Hepatocyte (in vitro differentiated cells): Measurements from ENCODE around the gene SGSM2.

ENCODE experiments used
- EZH2 ChIP-seq: fragments of 200-600 bp; sonication (generic); IDR thresholded peaks from 2 replicates; pipeline ENCODE4 v1.6.1; 2016; ENCODE audit warnings: antibody characterized with exemption, mild to moderate bottlenecking, borderline replicate concordance
- EZH2phosphoT487 ChIP-seq: fragments of 200-600 bp; sonication (generic); IDR thresholded peaks from one replicate; pipeline ENCODE4 v1.6.1; 2018; ENCODE audit warnings: antibody characterized with exemption, mild to moderate bottlenecking, low read depth, moderate library complexity; ENCODE audit not compliant: unreplicated experiment, severe bottlenecking
- TF ChIP-seq, protein P1 (sequence below): fragments of 200-600 bp; sonication (generic); IDR thresholded peaks from 2 replicates; pipeline ENCODE4 v1.5.1; 2016; ENCODE audit warnings: antibody characterized with exemption, mild to moderate bottlenecking; ENCODE audit not compliant: poor library complexity

DNA sequence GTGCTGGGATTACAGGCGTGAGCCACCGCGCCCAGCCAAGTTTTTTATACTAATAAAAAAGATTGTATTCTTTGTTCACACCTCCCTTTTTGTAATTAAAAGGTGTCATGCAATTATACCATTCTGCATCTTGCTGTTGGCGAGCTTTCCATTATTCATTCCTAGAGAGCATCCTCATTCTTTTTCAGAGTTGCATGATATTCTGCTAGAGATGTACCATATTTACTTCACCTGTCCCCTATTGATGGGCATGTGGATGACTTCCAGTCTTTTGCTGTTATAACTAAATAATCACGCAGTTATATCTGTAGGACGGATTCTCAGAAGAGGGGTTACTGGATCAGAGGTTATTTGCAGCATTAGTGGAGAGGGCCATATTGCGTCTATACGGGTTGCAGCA lies 17.0 kb downstream of the SGSM2 start:
- TF ChIP-seq, protein P1, sequence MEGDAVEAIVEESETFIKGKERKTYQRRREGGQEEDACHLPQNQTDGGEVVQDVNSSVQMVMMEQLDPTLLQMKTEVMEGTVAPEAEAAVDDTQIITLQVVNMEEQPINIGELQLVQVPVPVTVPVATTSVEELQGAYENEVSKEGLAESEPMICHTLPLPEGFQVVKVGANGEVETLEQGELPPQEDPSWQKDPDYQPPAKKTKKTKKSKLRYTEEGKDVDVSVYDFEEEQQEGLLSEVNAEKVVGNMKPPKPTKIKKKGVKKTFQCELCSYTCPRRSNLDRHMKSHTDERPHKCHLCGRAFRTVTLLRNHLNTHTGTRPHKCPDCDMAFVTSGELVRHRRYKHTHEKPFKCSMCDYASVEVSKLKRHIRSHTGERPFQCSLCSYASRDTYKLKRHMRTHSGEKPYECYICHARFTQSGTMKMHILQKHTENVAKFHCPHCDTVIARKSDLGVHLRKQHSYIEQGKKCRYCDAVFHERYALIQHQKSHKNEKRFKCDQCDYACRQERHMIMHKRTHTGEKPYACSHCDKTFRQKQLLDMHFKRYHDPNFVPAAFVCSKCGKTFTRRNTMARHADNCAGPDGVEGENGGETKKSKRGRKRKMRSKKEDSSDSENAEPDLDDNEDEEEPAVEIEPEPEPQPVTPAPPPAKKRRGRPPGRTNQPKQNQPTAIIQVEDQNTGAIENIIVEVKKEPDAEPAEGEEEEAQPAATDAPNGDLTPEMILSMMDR = no peak
- TF ChIP-seq EZH2phosphoT487 = no peak
- TF ChIP-seq EZH2 = no peak
